PC-9 (cell line): Measurements from ENCODE around the gene RTN4RL1. TPM values are rescaled to one million over a fixed set of nuclear protein-coding genes. Genes with fewer than 3 reads are reported as not detected.

Source experiments
- BruUV-seq: library from RNA; stranded (reverse); fragments of 400-500 nt; replicated peaks from 2 replicates; lab custom pipeline; 2021; lab: Mats Ljungman, UMichigan
- CTCF ChIA-PET: fragments of 300-600 bp; sonication (Branson Sonifier 250); formaldehyde crosslinking; loops from one replicate; lab custom pipeline; 2022; ENCODE audit warnings: antibody characterized with exemption; lab: Charles Lee
- POLR2A ChIA-PET: fragments of 300-600 bp; sonication (Branson Sonifier 250); formaldehyde crosslinking; loops from one replicate; lab custom pipeline; 2022; ENCODE audit warnings: antibody characterized with exemption; ENCODE audit not compliant: unreplicated experiment; lab: Charles Lee
- DNase-seq, 2 experiments: peaks; one replicate each; pipeline versions ENCODE4 v3.0.0 to v3.0.0-alpha.2; 2015 to 2022; ENCODE audit warnings: mixed read lengths in 1 of 2
- H2AFZ ChIP-seq: fragments of 200-600 bp; sonication (generic); 2 replicates; pipeline ENCODE4 v1.8.1; 2017; ENCODE audit warnings: antibody characterized with exemption
- H3F3A ChIP-seq: fragments of 200-600 bp; sonication (generic); 2 replicates; pipeline ENCODE4 v1.8.1; 2017; ENCODE audit warnings: antibody characterized with exemption, mild to moderate bottlenecking, low read depth; ENCODE audit not compliant: insufficient read depth
- H3K27ac ChIP-seq: fragments of 200-600 bp; sonication (generic); 2 replicates; pipeline ENCODE4 v1.6.1; 2016; ENCODE audit warnings: mixed run types
- H3K27me3 ChIP-seq: fragments of 200-600 bp; sonication (generic); 2 replicates; pipeline ENCODE4 v1.6.1; 2016; ENCODE audit warnings: low read depth, mixed run types; ENCODE audit not compliant: insufficient read depth
- H3K36me3 ChIP-seq: fragments of 200-600 bp; sonication (generic); 2 replicates; pipeline ENCODE4 v1.6.1; 2016; ENCODE audit warnings: low read depth, mixed run types
- H3K4me1 ChIP-seq: fragments of 200-600 bp; sonication (generic); replicated peaks from 2 replicates; pipeline ENCODE4 v1.6.1; 2016; ENCODE audit warnings: mixed run types; ENCODE audit not compliant: insufficient read depth
- H3K4me2 ChIP-seq: fragments of 200-600 bp; sonication (generic); 2 replicates; pipeline ENCODE4 v1.6.1; 2017; ENCODE audit warnings: mixed run types
- H3K4me3 ChIP-seq: fragments of 200-600 bp; sonication (generic); 2 replicates; pipeline ENCODE4 v1.6.1; 2016; ENCODE audit warnings: mixed run types
- H3K79me2 ChIP-seq: fragments of 200-600 bp; sonication (generic); 2 replicates; pipeline ENCODE4 v1.6.1; 2017; ENCODE audit warnings: low read depth, mixed run types
- H3K9me2 ChIP-seq: fragments of 200-600 bp; sonication (generic); 2 replicates; pipeline ENCODE4 v1.8.1; 2017; ENCODE audit warnings: mild to moderate bottlenecking; ENCODE audit not compliant: insufficient read depth
- H3K9me3 ChIP-seq: fragments of 200-600 bp; sonication (generic); 2 replicates; pipeline ENCODE4 v1.8.1; 2016; ENCODE audit warnings: low read depth; ENCODE audit not compliant: insufficient read depth
- H4K20me1 ChIP-seq: fragments of 200-600 bp; sonication (generic); 2 replicates; pipeline ENCODE4 v1.8.1; 2017; ENCODE audit not compliant: insufficient read depth
- EZH2 ChIP-seq: fragments of 200-600 bp; sonication (generic); IDR thresholded peaks from 2 replicates; pipeline ENCODE4 v1.8.0; 2017; ENCODE audit warnings: antibody characterized with exemption, low read depth
- intact Hi-C: fragments of 100-400 bp; cut with micrococcal nuclease; formaldehyde crosslinking; loops from one replicate; pipeline ENCODE4 v1.10.0; 2022; ENCODE audit not compliant: unreplicated experiment
- total RNA-seq: library from RNA; stranded (reverse); gene quantifications from 2 replicates; pipeline ENCODE4 v1.2.3, GENCODE V29; 2021
- TF ChIP-seq, protein P1 (sequence below): fragments of 200-600 bp; sonication (generic); conservative IDR thresholded peaks from 2 replicates; pipeline ENCODE4 v1.6.1; 2017; ENCODE audit warnings: mixed run types, antibody characterized with exemption, mild to moderate bottlenecking, moderate library complexity

RTN4RL1 gene
- total RNA-seq, 1 experiment from 2014 or later: 0.13 TPM

DNA sequence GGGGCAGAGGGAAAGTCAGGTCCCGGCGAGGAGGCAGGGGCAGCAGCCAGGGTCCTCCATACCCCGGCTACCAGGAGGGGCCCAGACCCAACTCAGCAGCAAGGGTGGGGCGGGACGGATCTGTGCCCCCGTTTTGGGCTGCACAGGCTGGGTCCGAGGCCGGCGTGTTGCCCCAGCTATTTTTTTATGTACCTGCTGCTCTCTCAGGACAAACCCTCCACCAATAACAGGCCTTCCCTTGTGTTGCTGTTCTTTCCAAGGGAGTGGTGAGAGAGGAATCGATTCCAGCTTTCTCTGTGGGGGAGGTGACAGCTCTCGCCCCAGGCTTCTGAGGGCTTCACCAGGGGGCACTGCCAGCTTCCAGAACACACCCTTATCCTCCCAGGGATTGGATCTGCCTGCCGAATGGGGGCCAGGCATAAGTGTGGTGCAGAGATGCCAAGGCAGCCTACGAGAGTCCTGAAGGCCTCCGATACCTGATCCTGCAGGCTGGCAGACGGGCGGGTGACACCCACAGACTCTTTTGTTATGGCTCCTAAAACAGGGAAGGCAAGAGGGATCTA lies 22.3 kb downstream of the RTN4RL1 start:
- intact Hi-C loops: no loop called here
- DNase-seq: no peak
- Histone ChIP-seq H3K36me3 (no peaks in the 10 kb centered on the region), H3K4me2 (no peak overlapping the region), H4K20me1 (no peaks in the 10 kb centered on the region), H3K4me3 (no peak overlapping the region), H3K4me1 (peaks cover 14% of the 10 kb centered on the region), H3K27me3 (no peaks in the 10 kb centered on the region), H3K79me2 (no peaks in the 10 kb centered on the region), H3K9me3 (no peaks in the 10 kb centered on the region), H3K27ac (no peak overlapping the region), H3F3A (peaks cover 28% of the 10 kb centered on the region; the same call in 1 of the 2 replicates), H2AFZ (no peak overlapping the region), H3K9me2 (no peaks in the 10 kb centered on the region)
- ChIA-PET POLR2A (no interaction called here), CTCF (no interaction called here)
- TF ChIP-seq, protein P1, sequence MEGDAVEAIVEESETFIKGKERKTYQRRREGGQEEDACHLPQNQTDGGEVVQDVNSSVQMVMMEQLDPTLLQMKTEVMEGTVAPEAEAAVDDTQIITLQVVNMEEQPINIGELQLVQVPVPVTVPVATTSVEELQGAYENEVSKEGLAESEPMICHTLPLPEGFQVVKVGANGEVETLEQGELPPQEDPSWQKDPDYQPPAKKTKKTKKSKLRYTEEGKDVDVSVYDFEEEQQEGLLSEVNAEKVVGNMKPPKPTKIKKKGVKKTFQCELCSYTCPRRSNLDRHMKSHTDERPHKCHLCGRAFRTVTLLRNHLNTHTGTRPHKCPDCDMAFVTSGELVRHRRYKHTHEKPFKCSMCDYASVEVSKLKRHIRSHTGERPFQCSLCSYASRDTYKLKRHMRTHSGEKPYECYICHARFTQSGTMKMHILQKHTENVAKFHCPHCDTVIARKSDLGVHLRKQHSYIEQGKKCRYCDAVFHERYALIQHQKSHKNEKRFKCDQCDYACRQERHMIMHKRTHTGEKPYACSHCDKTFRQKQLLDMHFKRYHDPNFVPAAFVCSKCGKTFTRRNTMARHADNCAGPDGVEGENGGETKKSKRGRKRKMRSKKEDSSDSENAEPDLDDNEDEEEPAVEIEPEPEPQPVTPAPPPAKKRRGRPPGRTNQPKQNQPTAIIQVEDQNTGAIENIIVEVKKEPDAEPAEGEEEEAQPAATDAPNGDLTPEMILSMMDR: no peak
- no peak for TF ChIP-seq EZH2
- BruUV-seq: no TSS peak

DNA sequence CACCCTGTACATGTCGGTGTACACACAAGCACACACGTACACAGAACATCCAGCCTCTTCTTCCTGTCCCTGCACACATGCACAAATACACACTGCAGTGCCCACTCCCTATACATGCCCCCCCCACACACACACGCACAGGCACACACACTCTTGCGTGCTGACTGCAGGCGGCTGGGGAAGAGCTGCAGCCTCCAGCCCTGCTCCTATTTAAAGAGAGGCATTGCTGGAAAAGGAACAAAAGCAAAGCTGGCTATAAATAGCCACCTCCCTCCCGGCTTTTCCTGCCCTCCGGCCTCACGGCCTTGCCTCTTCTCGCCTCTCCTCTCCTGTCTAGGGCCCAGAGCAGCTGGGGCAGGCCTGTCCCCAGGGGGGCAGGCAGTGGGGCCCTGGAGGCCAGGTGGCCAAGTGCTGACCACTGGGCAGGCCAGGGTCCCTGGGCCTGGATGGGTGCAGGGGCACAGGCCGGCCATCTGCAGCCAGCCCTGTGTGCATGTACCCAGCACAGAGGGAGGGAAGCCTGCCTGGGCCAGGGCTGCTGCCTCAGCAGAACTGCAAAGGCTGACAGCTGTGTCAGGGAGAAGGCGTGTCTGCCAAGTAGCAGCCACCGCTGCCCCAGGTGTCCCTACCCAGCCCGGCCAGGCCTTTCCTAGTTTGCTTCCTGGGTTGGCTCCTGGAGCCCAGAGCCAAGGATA lies 25.4 kb downstream of the RTN4RL1 start:
- Histone ChIP-seq H3K79me2 (no peaks in the 10 kb centered on the region), H3K27ac (no peak overlapping the region), H3K4me1 (peaks cover 12% of the 10 kb centered on the region), H3K9me2 (no peaks in the 10 kb centered on the region), H3K27me3 (no peaks in the 10 kb centered on the region), H3K4me3 (no peak overlapping the region), H3K9me3 (no peaks in the 10 kb centered on the region), H3K36me3 (no peaks in the 10 kb centered on the region), H3F3A (peaks cover 29% of the 10 kb centered on the region; the same call in 1 of the 2 replicates), H4K20me1 (no peaks in the 10 kb centered on the region), H2AFZ (no peak overlapping the region), H3K4me2 (no peak overlapping the region; the same call in 1 of the 2 replicates)
- TF ChIP-seq EZH2: no peak
- TF ChIP-seq, protein P1: no peak
- BruUV-seq: no TSS peak
- POLR2A ChIA-PET: no interaction called here
- intact Hi-C loops: no loop called here
- peak in 1 of 2 experiments; percentile 54 for DNase-seq
- CTCF ChIA-PET: interaction anchor here (0.7 to 1.0 kb wide), 2 partner anchors 91 to 159 kb away, joined by 3 to 4 read pairs; no protein-coding TSS in a partner anchor

DNA sequence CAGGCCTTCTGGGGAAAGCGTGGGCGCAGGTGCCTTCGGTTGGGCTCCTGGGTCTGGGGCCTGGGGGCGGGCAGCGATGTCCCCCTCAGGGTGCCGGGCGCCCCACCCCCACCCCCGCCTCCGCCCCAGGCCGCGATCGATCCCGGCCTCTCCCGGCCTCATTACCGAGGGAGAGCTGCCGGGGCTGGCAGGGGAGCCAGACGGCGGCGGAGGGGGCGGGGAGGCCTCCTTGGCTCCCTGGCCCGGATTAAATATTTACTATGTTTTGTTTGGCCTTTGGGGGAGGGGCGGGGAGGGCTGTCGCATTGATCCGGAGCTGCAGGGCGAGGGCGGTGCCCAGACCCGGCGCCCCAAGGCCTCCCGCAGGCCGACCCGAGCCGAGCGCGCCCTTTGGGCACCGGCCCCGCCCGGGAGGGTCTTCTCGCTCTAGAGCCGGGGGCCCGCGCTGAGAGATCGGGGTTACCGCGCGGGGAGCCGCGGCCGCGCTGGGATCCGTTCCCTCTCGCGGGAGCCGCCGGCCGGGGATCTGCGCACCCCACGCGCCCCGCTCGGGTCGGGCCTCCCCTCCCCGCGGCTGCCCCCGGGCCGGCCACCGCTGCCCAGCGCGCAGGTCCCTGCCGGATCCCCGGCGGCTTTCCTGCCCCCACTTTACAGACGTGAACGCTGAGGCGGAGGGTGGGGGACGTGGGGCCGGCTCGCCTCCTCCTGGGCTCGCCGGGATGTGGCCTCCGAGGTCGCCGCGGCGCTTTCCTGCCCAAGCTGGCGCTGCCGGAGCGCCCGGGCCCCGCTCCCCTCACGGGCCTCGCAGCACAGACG lies 27.0 kb downstream of the RTN4RL1 start:
- no peak for DNase-seq
- intact Hi-C loops: no loop called here
- BruUV-seq: no TSS peak
- Histone ChIP-seq H3K79me2 (no peaks in the 10 kb centered on the region), H4K20me1 (no peaks in the 10 kb centered on the region), H3K27ac (no peak overlapping the region), H3K4me3 (no peak overlapping the region), H3K9me2 (no peaks in the 10 kb centered on the region), H3K4me1 (peaks cover 9% of the 10 kb centered on the region), H3K36me3 (no peaks in the 10 kb centered on the region), H3K27me3 (no peaks in the 10 kb centered on the region), H2AFZ (no peak overlapping the region), H3K4me2 (no peak overlapping the region), H3F3A (peaks cover 23% of the 10 kb centered on the region; the same call in 1 of the 2 replicates), H3K9me3 (no peaks in the 10 kb centered on the region)
- ChIA-PET CTCF (no interaction called here), POLR2A (no interaction called here)
- TF ChIP-seq, protein P1: no peak
- TF ChIP-seq EZH2: no peak
